Endothelial cell of umbilical vein (primary cell): ENCODE data around the gene ADAM11. TPM values are rescaled to one million over a fixed set of nuclear protein-coding genes. Genes with fewer than 3 reads are reported as not detected.

ENCODE experiments used
- BruUV-seq: library from RNA; stranded (reverse); fragments of 400-500 nt; replicated peaks from 2 replicates; lab custom pipeline; 2021; lab: Mats Ljungman, UMichigan
- CTCF ChIA-PET: fragments of 300-600, 350-600 bp; sonication (Branson Sonifier 250); formaldehyde crosslinking; loops from one replicate; lab custom pipeline; 2021; ENCODE audit warnings: antibody characterized with exemption, inconsistent platforms; lab: Charles Lee
- POLR2A ChIA-PET: fragments of 300-600, 350-600 bp; sonication (Branson Sonifier 250); formaldehyde crosslinking; loops from one replicate; lab custom pipeline; 2021; ENCODE audit warnings: antibody characterized with exemption, inconsistent platforms; lab: Charles Lee
- DNase-seq: peaks from one replicate; pipeline ENCODE4 v3.0.0-alpha.2; 2011; ENCODE audit warnings: low read depth, low spot score
- FAIRE-seq: peaks from 2 replicates; lab custom pipeline; 2011; peaks lifted over from hg19 to GRCh38; lab: Jason Lieb, UNC
- H2AFZ ChIP-seq: 2 replicates; pipeline ENCODE4 v1.6.0; 2012; ENCODE audit warnings: low read depth, low read length, control low read depth, inconsistent platforms
- H3K27ac ChIP-seq: 2 replicates; pipeline ENCODE4 v1.5.1; 2011; ENCODE audit warnings: low read depth, mild to moderate bottlenecking, control low read depth, low read length, moderate library complexity; ENCODE audit not compliant: insufficient read depth
- H3K27me3 ChIP-seq, 2 experiments: 2 replicates each; pipeline versions ENCODE4 v1.6.0 to v1.6.1; 2011; ENCODE audit warnings: low read length in 2 of 2, mixed read lengths in 1 of 2; ENCODE audit not compliant: control insufficient read depth in 2 of 2, insufficient read depth in 2 of 2
- H3K36me3 ChIP-seq, 2 experiments: 2 replicates in 1 of 2; 3 replicates in 1 of 2; pipeline ENCODE4 v1.5.1; 2011; ENCODE audit warnings: low read length in 2 of 2, mild to moderate bottlenecking in 1 of 2, moderate library complexity in 1 of 2; ENCODE audit not compliant: control insufficient read depth in 2 of 2, insufficient read depth in 2 of 2; ENCODE audit errors: extremely low read depth in 1 of 2
- H3K4me1 ChIP-seq: 3 replicates; pipeline ENCODE4 v1.5.1; 2011; ENCODE audit warnings: mild to moderate bottlenecking, low read length; ENCODE audit not compliant: control insufficient read depth, insufficient read depth; ENCODE audit errors: extremely low read depth
- H3K4me2 ChIP-seq: 2 replicates; pipeline ENCODE4 v1.6.1; 2011; ENCODE audit warnings: low read length, control low read depth, mixed read lengths; ENCODE audit not compliant: insufficient read depth
- H3K4me3 ChIP-seq, 3 experiments: fragments of 200-600 bp in 1 of 3; sonication (generic), shearing (Covaris generic) in 1 of 3; replicated peaks in 1 of 3; 2 replicates each; pipeline ENCODE4 v1.5.1; 2011 to 2016; ENCODE audit warnings: control low read depth in 3 of 3, low read length in 3 of 3, mild to moderate bottlenecking in 2 of 3, inconsistent platforms in 1 of 3, low read depth in 1 of 3, moderate library complexity in 1 of 3; ENCODE audit not compliant: insufficient read depth in 1 of 3
- H3K79me2 ChIP-seq: 2 replicates; pipeline ENCODE4 v1.6.0; 2012; ENCODE audit warnings: low read length, inconsistent platforms; ENCODE audit not compliant: control insufficient read depth, insufficient read depth
- H3K9ac ChIP-seq: replicated peaks from 2 replicates; pipeline ENCODE3; 2011; ENCODE audit warnings: low read length, control low read depth; ENCODE audit not compliant: insufficient read depth; ENCODE audit errors: extremely low read depth
- H3K9me1 ChIP-seq: replicated peaks from 3 replicates; pipeline ENCODE4 v1.6.0; 2011; ENCODE audit warnings: mild to moderate bottlenecking, low read length; ENCODE audit not compliant: control insufficient read depth, insufficient read depth; ENCODE audit errors: extremely low read depth
- H3K9me3 ChIP-seq: replicated peaks from 2 replicates; pipeline ENCODE4 v1.5.1; 2012; ENCODE audit warnings: low read length, inconsistent platforms; ENCODE audit not compliant: control insufficient read depth, insufficient read depth
- H4K20me1 ChIP-seq: replicated peaks from 2 replicates; pipeline ENCODE3; 2011; ENCODE audit warnings: mild to moderate bottlenecking, low read length; ENCODE audit not compliant: control insufficient read depth, insufficient read depth; ENCODE audit errors: extremely low read depth
- EZH2 ChIP-seq: IDR thresholded peaks from 2 replicates; pipeline ENCODE4 v1.6.1; 2012; ENCODE audit warnings: borderline replicate concordance, low read depth, mild to moderate bottlenecking, moderate library complexity, low read length, inconsistent platforms; ENCODE audit not compliant: severe bottlenecking
- FOS ChIP-seq: IDR thresholded peaks from 2 replicates; pipeline ENCODE4 v1.6.1; 2011; ENCODE audit warnings: mild to moderate bottlenecking, low read length, moderate library complexity, borderline replicate concordance; ENCODE audit not compliant: insufficient read depth
- GATA2 ChIP-seq: IDR thresholded peaks from 2 replicates; pipeline ENCODE4 v1.7.0; 2011; ENCODE audit warnings: low read depth, mild to moderate bottlenecking, moderate library complexity, mixed read lengths, low read length; ENCODE audit not compliant: insufficient read length, insufficient read depth
- JUN ChIP-seq: IDR thresholded peaks from 2 replicates; pipeline ENCODE4 v1.6.1; 2011; ENCODE audit warnings: borderline replicate concordance, low read depth; ENCODE audit not compliant: insufficient read length, insufficient read depth
- MAX ChIP-seq: IDR thresholded peaks from 2 replicates; pipeline ENCODE4 v1.6.1; 2011; ENCODE audit not compliant: insufficient read depth, insufficient read length
- MYC ChIP-seq: IDR thresholded peaks from one replicate; pipeline ENCODE4 v1.6.1; 2011; ENCODE audit warnings: mild to moderate bottlenecking, low read depth, low read length
- POLR2A ChIP-seq: IDR thresholded peaks from 2 replicates; pipeline ENCODE4 v1.6.1; 2012; ENCODE audit warnings: low read depth, mild to moderate bottlenecking, control low read depth, low read length
- POLR2AphosphoS5 ChIP-seq: IDR thresholded peaks from 2 replicates; pipeline ENCODE4 v1.6.1; 2012; ENCODE audit warnings: low read depth, mild to moderate bottlenecking, control low read depth, low read length, moderate library complexity; ENCODE audit not compliant: insufficient read depth
- dilution Hi-C: fragments of 300-500 bp; cut with MboI; formaldehyde crosslinking; loops from one replicate; pipeline ENCODE4 v1.15.0; 2019; ENCODE audit warnings: low sequenced_read_pairs; ENCODE audit not compliant: extremely low pct_ligation_motif_present
- intact Hi-C: fragments of 100-400 bp; cut with micrococcal nuclease; formaldehyde crosslinking; loops from one replicate; pipeline ENCODE4 v1.10.0; 2022
- polyA plus RNA-seq, 4 experiments: library from polyadenylated mRNA; depleted of rRNA in 3 of 4; stranded (reverse) in 3 of 4; unstranded in 1 of 4; fragments of >200 nt; gene quantifications; 2 replicates each; pipeline versions ENCODE4 v1.2.1 to v1.2.3, GENCODE V29; 2011 to 2012; ENCODE audit warnings: missing spikeins in 1 of 4
- total RNA-seq: library from RNA; stranded (reverse); gene quantifications from 2 replicates; pipeline ENCODE4 v1.2.3, GENCODE V29; 2021
- TF ChIP-seq, protein P1 (sequence below), 2 donors: IDR thresholded peaks; 1 replicate in 1 of 2; 2 replicates in 1 of 2; pipeline ENCODE4 v1.5.1; 2011; ENCODE audit warnings: low read length in 2 of 2, mild to moderate bottlenecking in 2 of 2, moderate library complexity in 2 of 2, control low read depth in 1 of 2, inconsistent platforms in 1 of 2, low read depth in 1 of 2; ENCODE audit not compliant: insufficient read depth in 1 of 2; ENCODE audit errors: extremely low read depth in 1 of 2

Gene ADAM11
- total and polyA plus RNA-seq, 2 donors (not counting 3 experiments of a cell fraction or from before 2014, with no cell fraction given), result 0.71 to 1.1 TPM

DNA sequence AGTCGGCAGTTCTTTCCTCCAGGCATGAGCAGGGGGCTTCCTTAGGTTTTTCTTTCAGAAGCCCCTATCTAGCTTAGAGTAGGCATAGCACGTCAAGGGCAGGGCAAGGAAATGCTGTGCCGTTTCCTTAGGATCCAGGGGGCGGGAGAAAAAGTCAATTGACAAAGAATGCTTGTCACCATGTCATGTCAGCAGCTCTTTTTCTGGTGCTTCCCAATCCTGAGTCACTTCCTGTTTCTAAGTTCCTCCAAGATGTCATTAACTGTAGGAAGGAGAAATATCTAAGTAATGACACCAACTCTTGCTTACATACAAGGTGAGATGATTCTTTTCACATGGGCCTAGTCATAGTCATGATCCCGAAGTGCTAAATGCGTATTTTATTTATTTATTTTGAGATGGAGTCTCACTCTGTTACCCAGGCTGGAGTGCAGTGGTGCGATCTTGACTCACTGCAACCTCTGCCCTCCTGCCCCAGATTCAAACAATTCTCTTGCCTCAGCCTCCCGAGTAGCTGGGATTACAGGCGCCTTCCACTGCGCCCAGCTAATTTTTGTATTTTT lies 36.1 kb downstream of the ADAM11 start:
- dilution Hi-C loops, result no loop called here
- Histone ChIP-seq H4K20me1 (no peaks in the 10 kb centered on the region), H3K9ac (peak overlapping the region; percentile 62), H3K27me3 (no peaks in the 10 kb centered on the region), H3K9me1 (no peaks in the 10 kb centered on the region), H3K4me3 (no peak overlapping the region), H3K27ac (peak overlapping the region; percentile 93), H3K36me3 (no peaks in the 10 kb centered on the region), H2AFZ (peak overlapping the region; percentile 8), H3K4me1 (peaks cover 22% of the 10 kb centered on the region), H3K4me2 (peak overlapping the region; percentile 28), H3K9me3 (no peaks in the 10 kb centered on the region), H3K79me2 (no peaks in the 10 kb centered on the region)
- FAIRE-seq (peak; percentile 88), DNase-seq (peak; percentile 87)
- CTCF ChIA-PET, result interaction anchor here (0.7 to 2.5 kb wide), 10 partner anchors 8 to 83 kb away, joined by 3 to 31 read pairs (median 4); no protein-coding TSS in a partner anchor
- intact Hi-C loops, result loop anchor here (2.0 kb wide), 1 partner anchor 34 kb away; no protein-coding TSS in a partner anchor
- POLR2A ChIA-PET, result interaction anchor here (0.8 to 0.9 kb wide), 2 partner anchors 26 to 37 kb away, joined by 3 read pairs; no protein-coding TSS in a partner anchor
- no TSS peak for BruUV-seq
- TF ChIP-seq POLR2AphosphoS5 (peak; percentile 34), GATA2 (no peak), MAX (no peak), JUN (peak; percentile 87), FOS (peak; percentile 67), MYC (no peak), EZH2 (no peak), POLR2A (no peak)
- TF ChIP-seq, protein P1, sequence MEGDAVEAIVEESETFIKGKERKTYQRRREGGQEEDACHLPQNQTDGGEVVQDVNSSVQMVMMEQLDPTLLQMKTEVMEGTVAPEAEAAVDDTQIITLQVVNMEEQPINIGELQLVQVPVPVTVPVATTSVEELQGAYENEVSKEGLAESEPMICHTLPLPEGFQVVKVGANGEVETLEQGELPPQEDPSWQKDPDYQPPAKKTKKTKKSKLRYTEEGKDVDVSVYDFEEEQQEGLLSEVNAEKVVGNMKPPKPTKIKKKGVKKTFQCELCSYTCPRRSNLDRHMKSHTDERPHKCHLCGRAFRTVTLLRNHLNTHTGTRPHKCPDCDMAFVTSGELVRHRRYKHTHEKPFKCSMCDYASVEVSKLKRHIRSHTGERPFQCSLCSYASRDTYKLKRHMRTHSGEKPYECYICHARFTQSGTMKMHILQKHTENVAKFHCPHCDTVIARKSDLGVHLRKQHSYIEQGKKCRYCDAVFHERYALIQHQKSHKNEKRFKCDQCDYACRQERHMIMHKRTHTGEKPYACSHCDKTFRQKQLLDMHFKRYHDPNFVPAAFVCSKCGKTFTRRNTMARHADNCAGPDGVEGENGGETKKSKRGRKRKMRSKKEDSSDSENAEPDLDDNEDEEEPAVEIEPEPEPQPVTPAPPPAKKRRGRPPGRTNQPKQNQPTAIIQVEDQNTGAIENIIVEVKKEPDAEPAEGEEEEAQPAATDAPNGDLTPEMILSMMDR (IDR thresholded peaks at IDR 0.05; ENCODE audit: extremely low read depth in 1 of 2, insufficient read depth in 1 of 2, low read depth in 1 of 2, low read length in 2 of 2), result no peak
